NOMO-1 treated with DMSO at 0.1 percent for 48 hours (cell line): ENCODE data around the gene SDHC.

Experiments used
- DNase-seq: peaks from one replicate; lab custom pipeline; 2025; ENCODE audit not compliant: unreplicated experiment; lab: John Stamatoyannopoulos, UW

SDHC gene, protein sequence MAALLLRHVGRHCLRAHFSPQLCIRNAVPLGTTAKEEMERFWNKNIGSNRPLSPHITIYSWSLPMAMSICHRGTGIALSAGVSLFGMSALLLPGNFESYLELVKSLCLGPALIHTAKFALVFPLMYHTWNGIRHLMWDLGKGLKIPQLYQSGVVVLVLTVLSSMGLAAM

DNA sequence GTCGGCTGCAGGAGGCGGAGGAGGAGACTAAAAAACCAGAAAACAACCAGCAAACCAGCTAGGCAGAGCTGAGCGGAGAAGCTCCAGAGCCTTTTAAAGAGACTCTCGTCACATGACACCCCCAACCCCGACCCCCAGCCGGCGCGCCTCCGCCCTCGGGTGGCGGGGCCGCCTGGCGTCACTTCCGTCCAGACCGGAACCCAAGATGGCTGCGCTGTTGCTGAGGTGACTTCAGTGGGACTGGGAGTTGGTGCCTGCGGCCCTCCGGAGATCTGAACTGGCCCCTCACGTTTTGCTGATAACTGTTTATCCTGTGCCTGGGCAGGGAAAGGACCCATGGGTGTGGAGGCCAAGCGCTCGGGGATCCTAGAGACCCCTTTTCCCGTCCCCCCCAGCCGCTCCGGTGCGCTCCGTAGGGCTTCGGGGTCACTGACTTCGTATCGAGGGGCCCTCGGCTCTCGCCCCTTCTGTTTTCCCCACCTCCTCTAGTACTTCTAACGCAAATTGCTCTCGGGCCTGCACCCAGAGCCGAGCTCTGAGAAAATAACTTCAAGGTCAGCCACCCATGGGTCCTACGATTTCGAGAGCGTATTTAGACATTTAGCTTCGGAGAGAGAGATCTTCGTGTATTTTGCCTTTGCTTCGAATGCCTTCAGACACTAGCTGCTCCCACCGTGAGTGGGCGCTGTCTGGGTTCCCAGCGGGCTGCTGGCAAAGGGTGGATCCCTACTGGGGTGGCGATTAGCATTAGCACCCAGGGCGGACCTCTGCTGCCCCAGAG, at the start of gene SDHC:
SDHC (plus strand) TSS at position 181 of the 781 bp plus-strand sequence; CDS start at position 206, 25 bp downstream.
- peak; percentile 85 for DNase-seq

DNA sequence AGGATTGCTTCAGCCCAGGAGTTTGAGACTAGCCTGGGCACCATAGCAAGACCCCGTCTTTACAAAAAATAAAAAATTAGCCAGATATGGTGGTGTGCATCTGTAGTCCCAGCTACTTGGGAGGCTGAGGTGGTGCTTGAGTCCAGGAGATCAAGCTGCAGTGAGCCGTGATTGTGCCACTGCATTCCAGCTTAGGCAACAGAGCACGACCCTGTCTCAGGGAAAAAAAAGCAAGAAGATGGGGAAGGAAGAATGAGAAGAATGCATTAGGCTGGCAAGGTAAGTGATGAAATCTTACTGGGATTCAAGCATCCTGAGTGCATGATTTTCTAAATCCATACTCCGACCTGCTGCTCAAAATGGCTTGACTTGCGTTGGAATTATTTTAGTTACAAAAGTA, 48.9 kb upstream of the SDHC start:
- DNase-seq, result no peak

DNA sequence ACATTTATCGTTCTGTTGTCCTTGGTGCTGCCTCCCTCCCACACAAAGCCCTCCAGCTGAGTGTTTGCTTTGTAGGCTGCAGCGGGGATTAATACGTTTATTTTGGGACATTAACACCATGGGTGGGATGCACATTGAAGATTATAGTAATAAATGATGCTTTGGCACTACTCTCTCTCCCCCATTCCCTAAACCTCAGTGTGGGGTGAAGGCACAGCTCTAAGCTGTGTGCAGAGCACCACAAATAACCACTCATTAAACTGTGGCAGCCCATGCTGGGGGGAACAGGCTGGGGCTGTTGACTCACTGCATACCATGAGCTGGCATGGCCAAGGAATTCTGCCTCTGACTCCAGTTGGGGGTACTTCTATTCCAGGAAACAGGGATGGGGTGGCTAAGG, 48.0 kb upstream of the SDHC start:
- no peak for DNase-seq

DNA sequence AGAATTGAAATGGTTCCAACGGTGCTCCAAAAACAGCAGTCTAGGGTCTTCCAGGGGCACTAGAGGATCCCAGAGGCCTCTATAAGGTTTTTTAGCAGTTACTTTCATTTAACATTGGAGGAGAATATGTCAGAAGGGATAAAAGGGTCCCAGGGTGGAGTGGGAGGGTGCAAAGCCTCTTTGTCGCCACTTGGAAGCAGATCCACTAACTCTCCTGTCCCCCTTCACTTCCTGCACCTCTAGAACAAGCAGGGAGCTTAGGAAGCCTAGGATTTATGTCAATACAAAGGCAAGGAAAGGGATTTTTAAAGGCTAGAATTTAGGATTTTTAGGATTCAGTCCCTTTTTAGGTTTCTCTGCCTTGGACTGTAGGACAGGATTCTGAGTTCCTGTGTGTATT, 47.3 kb upstream of the SDHC start:
- DNase-seq, result no peak

DNA sequence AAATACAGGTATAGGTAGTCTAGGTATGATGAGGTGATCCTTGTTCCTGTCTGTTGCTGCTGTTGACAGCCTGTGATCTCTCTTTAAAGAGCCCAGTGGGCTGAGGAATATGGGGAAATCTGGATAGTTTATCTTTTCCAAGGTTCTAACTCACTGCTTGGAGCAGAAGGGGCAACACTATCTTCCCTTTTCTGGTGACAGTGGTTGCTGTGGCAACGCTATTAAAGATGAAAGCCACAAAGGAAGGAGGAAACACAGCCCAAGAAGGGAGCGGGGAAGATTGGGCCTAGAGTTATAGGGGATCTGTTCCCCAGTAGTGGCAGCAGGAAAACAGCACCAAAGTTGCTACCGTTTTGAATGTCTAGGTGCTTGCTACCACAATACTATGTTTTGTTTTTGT, 46.9 kb upstream of the SDHC start:
- peak; percentile 76 for DNase-seq

DNA sequence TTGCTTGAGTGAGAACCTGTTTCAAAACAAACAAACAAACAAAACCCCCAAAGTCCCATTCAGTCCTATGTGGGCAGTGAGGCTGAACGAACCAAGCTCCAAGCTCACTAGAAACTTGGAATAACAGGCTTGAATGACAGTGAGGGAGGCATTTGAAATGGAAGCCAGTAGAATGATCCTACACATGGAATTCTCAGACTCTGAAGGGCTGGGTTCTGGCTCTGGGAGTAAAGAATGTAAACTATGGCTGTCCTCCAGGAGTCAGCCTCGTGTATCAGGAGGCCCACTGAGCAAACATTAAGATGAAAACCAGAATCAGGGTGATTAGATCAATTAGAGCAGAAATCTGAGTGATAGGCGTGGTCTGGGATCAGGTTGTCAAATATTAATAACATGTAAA, 40.8 kb upstream of the SDHC start:
- no peak for DNase-seq

DNA sequence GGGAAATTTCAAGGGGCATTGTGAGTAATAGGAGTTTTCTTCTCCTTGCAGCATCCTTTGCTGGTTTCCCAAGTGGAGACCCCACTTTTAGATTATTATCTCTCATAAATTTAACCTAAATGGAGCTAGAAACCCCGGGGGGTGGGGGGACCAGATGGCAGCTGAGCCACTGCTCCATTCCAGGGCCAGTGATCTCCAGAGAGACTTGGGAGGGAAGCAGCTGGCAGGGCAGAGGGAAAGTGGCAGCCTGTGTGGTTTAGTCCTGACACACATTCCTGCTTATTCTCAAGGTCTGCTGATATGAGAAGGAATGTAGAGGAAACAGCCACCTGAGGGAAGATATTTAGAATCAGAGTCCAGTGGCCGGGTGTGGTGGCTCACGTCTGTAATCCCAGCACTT, 39.3 kb upstream of the SDHC start:
- no peak for DNase-seq

DNA sequence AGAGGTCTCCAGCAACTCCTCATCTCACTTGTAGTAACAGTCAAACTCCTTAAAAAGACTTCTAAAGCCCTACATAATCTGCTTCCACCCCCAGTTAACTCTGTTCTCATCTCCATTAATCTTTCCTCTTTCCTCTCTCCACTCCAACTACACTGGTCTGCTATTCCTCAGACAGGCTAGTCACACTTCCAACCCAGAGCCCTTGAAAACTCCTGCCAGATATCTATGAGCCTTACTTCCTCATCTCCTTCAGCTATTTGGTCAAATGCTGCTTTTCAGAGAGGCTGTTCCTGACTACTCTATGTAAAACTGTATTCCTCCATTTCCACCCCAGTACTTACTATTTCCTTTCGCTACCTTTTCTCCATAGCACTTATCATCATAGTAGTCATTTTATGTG, 31.2 kb upstream of the SDHC start:
- DNase-seq, result no peak

DNA sequence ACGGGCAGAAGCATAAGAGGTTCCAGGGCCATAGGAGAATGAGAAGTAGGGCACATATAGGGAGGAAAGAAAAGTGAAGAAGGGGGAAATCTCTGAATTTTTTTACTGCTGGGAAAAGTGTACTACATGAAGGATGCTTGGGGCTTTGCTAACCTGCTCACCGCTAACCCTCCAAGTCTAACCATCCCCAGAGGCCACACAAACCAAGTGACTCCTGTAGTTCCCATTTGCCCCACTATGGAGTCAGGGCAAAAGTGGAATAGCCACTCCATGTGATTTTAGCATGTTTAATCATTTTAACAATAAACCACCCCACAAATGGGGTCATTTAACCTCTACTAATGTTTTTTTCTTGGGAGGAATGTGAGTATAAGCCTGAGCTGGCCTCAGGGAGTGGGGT, 29.1 kb upstream of the SDHC start:
- no peak for DNase-seq

DNA sequence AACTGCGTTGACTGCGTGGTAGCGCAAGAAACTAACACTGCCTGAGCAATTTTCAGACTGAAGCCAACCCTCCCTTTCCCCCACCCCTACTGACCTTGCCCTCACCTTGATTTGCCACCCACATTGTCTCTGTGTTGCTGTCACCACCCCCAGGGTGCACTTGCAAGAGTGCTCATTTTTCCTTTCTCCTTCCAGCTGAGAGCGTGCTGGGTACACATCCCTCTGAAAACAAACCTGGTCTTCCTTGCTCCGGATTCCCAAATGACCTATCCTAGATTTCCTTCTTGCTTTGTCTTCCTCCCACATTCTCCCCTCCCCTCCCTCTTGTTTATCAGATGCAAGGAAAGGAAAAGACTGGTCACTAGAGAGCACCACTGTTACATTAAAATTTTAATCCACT, 28.7 kb upstream of the SDHC start:
- no peak for DNase-seq

DNA sequence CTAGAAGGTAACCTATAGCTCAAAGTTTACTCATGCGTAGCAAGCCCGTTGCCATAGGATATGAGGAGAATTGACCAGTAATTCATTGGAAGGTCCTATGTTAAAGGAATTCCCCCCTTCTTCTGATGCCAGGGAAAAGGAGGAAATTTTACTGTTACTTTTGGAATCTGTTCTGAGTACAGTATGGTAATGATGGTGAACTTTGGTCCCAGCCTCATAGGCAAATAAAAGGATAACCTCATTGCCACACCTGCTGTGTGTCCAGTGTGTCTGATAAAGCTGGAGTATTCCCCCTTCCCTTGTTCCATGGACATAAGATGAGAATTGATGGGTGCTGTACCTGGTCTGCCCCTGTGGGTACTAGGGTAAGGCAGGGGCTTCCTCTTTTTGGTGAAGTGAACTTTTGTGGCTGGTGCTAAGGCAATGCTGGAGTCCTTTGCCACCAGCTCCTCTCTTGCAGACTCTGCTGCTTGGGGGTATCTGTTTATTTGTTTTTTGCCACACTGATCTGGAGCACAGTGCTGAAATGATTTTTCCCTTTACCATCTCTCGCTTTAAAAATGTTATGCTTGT, 26.6 kb upstream of the SDHC start:
- no peak for DNase-seq

DNA sequence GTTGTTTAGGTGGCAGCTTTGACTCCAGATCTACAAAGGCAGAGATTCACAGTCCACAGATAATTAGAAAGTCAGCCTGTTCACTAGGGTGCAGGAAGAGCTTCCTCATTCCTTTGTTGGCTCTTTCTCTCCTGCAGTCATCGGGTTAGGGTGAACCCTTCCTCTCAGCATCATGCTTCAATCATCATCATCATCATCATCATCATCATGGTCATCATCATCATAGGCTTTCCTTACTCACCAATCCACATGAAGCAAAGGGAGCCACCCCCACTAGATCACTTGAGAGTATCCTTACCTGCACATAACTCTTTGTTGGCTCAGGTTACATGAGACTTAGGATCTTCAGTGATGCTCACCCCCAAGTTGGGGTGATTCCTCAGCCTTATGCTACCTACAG, 23.4 kb upstream of the SDHC start:
- no peak for DNase-seq

DNA sequence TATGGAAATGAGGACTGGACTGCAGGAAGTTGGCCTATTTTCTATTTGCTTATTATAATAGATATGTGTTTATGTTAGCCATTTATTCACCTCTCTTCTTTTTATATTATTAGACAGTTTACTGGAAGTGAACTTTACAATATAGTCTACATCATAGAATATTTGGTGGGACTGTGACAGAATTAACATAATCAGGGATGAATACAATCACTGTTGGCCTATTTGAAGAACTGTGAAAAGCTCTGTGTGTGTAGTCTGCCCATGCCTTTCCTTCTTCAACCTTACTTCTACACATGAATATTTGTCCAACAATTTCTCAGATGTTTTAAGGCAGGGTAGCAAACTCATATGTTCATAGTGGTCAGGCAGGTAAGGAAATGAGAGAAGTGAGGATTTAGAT, 16.8 kb upstream of the SDHC start:
- no peak for DNase-seq

DNA sequence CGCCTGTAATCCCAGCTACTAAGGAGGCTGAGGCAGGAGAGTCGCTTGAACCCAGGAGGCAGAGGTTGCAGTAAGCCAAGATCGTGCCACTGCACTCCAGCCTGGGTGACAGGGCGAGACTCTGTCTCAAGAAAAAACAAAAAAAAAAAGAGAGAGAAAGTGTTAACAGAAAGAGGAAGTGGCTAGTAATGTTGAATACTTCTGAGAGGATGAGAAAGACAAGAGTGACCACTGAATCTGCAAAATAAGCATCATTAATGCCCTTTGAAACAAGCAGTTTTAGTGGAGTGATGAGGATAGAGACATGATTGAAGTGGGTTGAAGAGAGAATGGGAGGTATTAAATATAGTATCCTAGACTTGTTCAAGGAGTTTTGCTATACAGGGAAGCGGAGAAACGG, 16.1 kb upstream of the SDHC start:
- DNase-seq, result peak; percentile 86

DNA sequence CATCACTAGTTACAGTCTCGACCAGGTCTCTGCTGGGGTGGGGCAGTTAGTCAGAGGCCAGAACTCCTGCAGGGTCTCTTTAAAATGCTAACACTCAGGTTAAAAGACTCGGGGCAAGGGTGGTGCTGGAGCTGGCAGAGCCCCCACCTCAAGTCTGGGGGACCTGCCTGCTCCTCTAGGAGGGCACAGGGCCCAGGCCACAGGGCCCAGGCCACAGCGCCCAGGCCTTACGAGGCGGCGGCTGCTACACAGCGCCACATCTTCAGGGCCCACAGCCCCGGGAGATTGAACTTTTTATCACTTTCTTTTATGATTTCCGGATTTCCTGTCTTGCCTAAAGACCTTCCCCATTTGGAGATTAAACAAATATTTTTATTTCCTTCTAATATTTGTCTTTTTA, 14.8 kb upstream of the SDHC start:
- peak; percentile 6 for DNase-seq

DNA sequence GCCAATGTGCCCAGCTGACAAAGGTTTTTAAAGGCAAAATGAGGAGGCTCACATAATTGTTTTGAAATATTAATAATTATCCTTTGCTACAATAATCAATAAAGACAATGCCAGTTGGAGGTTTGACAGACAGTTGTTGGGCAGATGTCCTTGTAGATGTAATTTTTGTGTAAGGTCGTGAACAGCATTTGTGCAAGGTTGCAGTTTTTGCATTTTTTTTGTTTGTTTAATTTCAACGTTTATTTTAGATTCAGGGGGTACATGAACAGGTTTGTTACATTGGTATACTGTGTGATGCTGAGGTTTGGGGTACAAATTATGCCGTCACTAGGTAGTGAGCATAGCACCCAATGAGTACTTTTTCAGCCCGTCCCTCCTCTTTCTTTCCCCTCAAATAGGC, 13.7 kb upstream of the SDHC start:
- no peak for DNase-seq

DNA sequence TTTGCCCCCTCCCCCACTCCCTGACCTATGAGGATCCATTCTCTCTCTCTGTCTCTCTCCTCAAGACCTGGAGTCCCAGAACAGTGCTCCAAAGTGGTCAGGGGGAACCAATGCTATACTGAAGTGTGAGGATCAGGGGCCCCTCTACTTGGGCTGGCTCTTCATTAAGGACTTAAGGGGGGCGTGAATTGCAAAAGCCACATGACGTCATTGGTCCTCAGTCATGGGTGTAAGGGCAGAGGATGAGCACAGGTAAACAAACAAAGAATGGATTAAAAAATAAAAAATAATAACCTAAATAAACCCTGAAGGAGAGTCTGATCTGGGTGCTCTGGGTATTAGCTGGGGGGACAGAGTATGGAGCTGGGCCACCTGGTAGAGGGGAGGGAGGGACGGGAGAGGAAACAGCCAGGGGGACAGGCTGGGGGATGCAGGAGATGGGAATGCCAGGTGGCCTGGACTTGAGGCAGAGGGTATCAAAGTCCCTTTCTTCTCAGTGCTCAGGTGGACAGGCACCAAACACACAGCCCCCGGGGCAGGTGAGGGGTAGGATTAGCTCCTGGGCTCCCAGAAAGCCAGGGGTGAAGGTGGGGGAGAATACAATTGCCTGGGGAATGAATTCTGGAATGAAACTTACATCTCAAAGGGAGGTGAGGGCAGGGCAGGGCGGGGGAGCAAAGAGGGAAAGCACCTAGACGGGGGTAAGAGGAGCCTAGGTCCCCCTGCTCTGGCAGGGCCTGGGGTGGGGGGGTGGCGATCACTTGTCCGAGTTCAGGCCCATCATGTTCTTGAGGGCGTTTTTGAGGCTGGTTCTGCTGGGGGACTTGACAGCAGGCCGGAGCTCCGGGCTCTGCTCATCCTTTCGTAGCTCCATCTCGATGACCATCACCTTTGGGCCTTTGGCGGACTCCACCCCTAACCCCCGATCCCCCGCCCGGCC, 9.0 kb upstream of the SDHC start:
- DNase-seq, result no peak

DNA sequence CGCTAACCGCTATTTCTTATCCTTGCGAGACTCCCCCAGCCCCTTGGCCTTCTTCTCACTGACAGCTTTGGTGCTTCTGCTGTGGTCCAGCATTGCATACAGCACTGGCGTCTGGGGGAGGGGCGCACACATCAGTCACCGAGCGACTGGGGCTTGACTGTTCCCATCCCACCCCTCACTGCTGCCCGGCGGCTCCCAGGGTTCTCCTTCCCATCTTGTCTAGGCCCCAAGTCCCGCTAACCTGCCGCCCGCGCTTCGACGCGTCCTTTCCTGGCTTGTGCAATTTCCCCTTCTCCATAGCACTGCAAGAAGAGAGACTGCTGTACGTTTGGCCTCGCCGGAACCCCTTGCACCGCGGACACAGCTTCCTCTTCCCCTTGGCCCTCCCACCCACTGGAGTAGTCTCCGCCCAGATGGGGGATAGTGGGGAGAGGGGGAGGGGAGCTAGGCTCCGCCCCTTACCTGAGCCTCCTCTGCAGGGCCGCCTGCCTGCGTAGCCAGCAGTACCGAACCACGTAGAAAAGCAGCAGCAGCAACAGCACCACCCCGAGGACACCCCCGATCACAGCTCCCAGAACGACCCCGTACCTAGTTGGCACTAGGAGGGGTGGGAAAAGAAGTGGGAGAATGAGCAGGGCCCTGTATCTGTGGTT, 8.2 kb upstream of the SDHC start:
- peak; percentile 91 for DNase-seq

DNA sequence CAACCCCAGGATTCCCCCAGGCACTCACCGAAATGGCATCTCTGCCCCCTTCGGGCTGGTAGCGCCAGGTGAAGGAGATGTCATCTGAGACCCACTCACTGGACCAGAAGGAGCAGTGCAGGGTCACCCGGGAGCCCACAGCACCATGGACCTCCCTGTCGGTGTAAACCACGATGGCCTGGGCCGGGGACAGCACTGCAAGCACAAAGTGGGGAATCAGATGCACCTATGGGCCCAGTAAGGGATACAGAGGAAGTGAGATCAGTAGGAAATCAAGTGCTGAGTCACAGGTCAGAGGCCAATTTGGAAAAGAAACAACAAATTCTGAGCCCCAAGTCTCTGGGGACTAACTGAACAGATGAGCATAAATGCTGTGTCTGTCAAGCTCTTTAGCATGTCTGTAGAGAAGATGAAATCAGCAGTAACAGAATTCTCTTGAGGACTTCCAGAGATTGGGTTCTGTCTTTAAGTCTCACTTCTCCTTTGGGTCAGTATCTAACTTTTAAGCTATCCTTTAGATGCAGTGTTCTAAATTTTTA, 6.9 kb upstream of the SDHC start:
- peak; percentile 49 for DNase-seq

DNA sequence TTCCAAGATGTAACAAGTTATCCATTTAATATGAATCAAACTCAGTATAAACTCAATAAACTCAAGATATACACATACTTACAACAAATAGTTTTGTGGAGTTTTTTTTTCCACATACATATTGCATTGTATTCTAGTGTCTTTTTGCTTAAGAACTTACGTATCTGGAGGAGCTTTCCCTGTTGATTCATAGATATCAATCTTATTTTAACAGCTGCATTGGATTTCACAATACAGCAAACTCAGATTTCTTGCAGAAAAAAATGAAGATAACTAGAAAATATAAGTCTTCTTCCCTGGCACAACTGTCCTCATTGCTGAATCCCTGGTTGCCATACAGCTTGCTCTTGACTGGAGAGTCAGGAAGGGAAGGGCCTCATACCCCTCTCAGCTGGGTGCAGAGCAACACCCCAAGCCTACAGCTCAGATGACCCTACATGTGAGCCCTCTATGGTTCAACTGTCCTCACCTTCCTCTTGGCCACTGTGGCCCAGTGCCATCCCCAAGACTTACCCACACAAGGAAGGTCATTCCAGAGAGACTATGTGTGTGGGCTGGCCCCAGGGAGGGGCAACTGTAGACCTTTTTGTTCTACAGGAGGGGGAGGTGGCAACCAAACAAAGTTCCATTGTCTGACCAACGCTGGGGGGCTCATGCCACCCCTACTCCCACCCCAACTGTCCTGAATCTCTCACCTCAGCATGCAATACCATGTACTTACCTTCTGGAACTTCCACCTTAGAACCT, 6.1 kb upstream of the SDHC start:
- no peak for DNase-seq
